Epithelial cell of proximal tubule (primary cell): Measurements from ENCODE around the gene PKD2L2. TPM values are rescaled to one million over a fixed set of nuclear protein-coding genes. Genes with fewer than 3 reads are reported as not detected.

Experiments used
- DNase-seq: peaks from one replicate; pipeline ENCODE4 v3.0.0-alpha.2; 2011; ENCODE audit warnings: low read depth
- H3K4me3 ChIP-seq: 2 replicates; pipeline ENCODE4 v1.5.1; 2011; ENCODE audit warnings: low read depth, mild to moderate bottlenecking, low read length
- CTCF ChIP-seq: conservative IDR thresholded peaks from 2 replicates; pipeline ENCODE4 v1.5.1; 2012; ENCODE audit warnings: low read depth, mild to moderate bottlenecking, low read length
- total RNA-seq: library from RNA; depleted of rRNA; stranded (reverse); fragments of >200 nt; gene quantifications from 2 replicates; pipeline ENCODE4 v1.2.3, GENCODE V29; 2015

PKD2L2 gene
- total RNA-seq, 1 donor from 2014 or later, result not detected

GRCh38 chr5:137902408-137903133, 13.3 kb downstream of the PKD2L2 start:
- no peak for TF ChIP-seq CTCF
- no peak for DNase-seq
- no peak overlapping the region for H3K4me3 ChIP-seq

GRCh38 chr5:137914758-137915157, 25.5 kb downstream of the PKD2L2 start:
- TF ChIP-seq CTCF, result no peak
- no peak for DNase-seq
- H3K4me3 ChIP-seq, result no peak overlapping the region

GRCh38 chr5:137916923-137917322, 27.7 kb downstream of the PKD2L2 start:
- DNase-seq, result no peak
- TF ChIP-seq CTCF, result no peak
- H3K4me3 ChIP-seq, result no peak overlapping the region

GRCh38 chr5:137921931-137922330, 32.7 kb downstream of the PKD2L2 start:
- H3K4me3 ChIP-seq, result no peak overlapping the region
- no peak for DNase-seq
- no peak for TF ChIP-seq CTCF

GRCh38 chr5:137923856-137924255, 34.6 kb downstream of the PKD2L2 start:
- no peak for TF ChIP-seq CTCF
- no peak overlapping the region for H3K4me3 ChIP-seq
- no peak for DNase-seq

GRCh38 chr5:137932800-137933199, 43.5 kb downstream of the PKD2L2 start:
- H3K4me3 ChIP-seq, result no peak overlapping the region
- DNase-seq, result no peak
- no peak for TF ChIP-seq CTCF

GRCh38 chr5:137933491-137933911, 44.2 kb downstream of the PKD2L2 start:
- H3K4me3 ChIP-seq, result no peak overlapping the region
- no peak for DNase-seq
- TF ChIP-seq CTCF, result no peak
